HepG2 (cell line): ENCODE measurements around the gene PHF3. TPM values are rescaled to one million over a fixed set of nuclear protein-coding genes. Genes with fewer than 3 reads are reported as not detected.

Source experiments
- FOXA1 ChIP-seq, 2 experiments: fragments of 450-650 bp in 1 of 2; sonication (generic) in 1 of 2; formaldehyde crosslinking in 1 of 2; IDR thresholded peaks; 2 replicates each; pipeline versions ENCODE4 v1.4.0 to v1.6.1; 2016 to 2020; ENCODE audit warnings: missing genetic modification reagents in 1 of 2
- KDM2A ChIP-seq: sonication (generic); formaldehyde crosslinking; IDR thresholded peaks from 2 replicates; pipeline ENCODE4 v1.4.0; 2020; ENCODE audit warnings: low read depth, missing genetic modification reagents, borderline replicate concordance
- TBP ChIP-seq: sonication (generic); formaldehyde crosslinking; IDR thresholded peaks from 2 replicates; pipeline ENCODE4 v1.5.0; 2020; ENCODE audit warnings: missing genetic modification reagents
- ZNF101 ChIP-seq: sonication (generic); formaldehyde crosslinking; IDR thresholded peaks from 2 replicates; pipeline ENCODE4 v1.4.0; 2020; ENCODE audit warnings: mild to moderate bottlenecking, low read depth, missing genetic modification reagents, borderline replicate concordance
- ZNF383 ChIP-seq: sonication (generic); formaldehyde crosslinking; IDR thresholded peaks from 2 replicates; pipeline ENCODE4 v1.4.0; 2020; ENCODE audit warnings: missing genetic modification reagents, mild to moderate bottlenecking, borderline replicate concordance
- ZNF841 ChIP-seq: sonication (generic); formaldehyde crosslinking; IDR thresholded peaks from 2 replicates; pipeline ENCODE4 v1.8.1; 2023; ENCODE audit warnings: missing genetic modification reagents, borderline replicate concordance
- polyA plus RNA-seq, 8 experiments: library from polyadenylated mRNA; depleted of rRNA in 3 of 8; stranded (reverse) in 7 of 8; unstranded in 1 of 8; fragments of >200 nt; fragmentation: Illumina TruSeq in 4 of 8; extraction: Trizol in 4 of 8; gene quantifications; 2 replicates each; pipeline versions ENCODE4 v1.2.1 to v1.2.3, GENCODE V29; 2011 to 2016; ENCODE audit warnings: low read depth in 4 of 8, missing spikeins in 1 of 8, mixed read lengths in 1 of 8; ENCODE audit not compliant: insufficient read depth in 1 of 8
- total RNA-seq, 5 experiments: library from RNA; depleted of rRNA; stranded (reverse); fragments of >200 nt; fragmentation: Illumina TruSeq; extraction: Trizol; gene quantifications; 2 replicates each; pipeline ENCODE4 v1.2.3, GENCODE V29; 2016; ENCODE audit warnings: low read depth in 1 of 5
- TF ChIP-seq, protein P1 (sequence below): sonication (generic); formaldehyde crosslinking; IDR thresholded peaks from 2 replicates; pipeline ENCODE4 v1.4.0; 2020; ENCODE audit warnings: mild to moderate bottlenecking, missing genetic modification reagents
- TF ChIP-seq, protein P2 (sequence below): sonication (generic); formaldehyde crosslinking; IDR thresholded peaks from 2 replicates; pipeline ENCODE4 v1.4.0; 2020; ENCODE audit warnings: mild to moderate bottlenecking, missing genetic modification reagents
- TF ChIP-seq, protein P3 (sequence below): sonication (generic); formaldehyde crosslinking; IDR thresholded peaks from 2 replicates; pipeline ENCODE4 v1.4.0; 2020; ENCODE audit warnings: mild to moderate bottlenecking, missing genetic modification reagents
- TF ChIP-seq, protein P4 (sequence below), 2 experiments: sonication (generic) in 1 of 2; formaldehyde crosslinking in 1 of 2; IDR thresholded peaks; 2 replicates each; pipeline versions ENCODE4 v1.6.1 to v1.9.0; 2014 to 2022; ENCODE audit warnings: antibody characterized with exemption in 1 of 2, borderline replicate concordance in 1 of 2, inconsistent platforms in 1 of 2, low read depth in 1 of 2, missing genetic modification reagents in 1 of 2
- TF ChIP-seq, protein P5 (sequence below): sonication (generic); formaldehyde crosslinking; IDR thresholded peaks from 2 replicates; pipeline ENCODE4 v1.8.0; 2022; ENCODE audit warnings: mild to moderate bottlenecking, missing genetic modification reagents, borderline replicate concordance
- TF ChIP-seq, protein P6 (sequence below): sonication (generic); formaldehyde crosslinking; IDR thresholded peaks from 2 replicates; pipeline ENCODE4 v1.5.1; 2020; ENCODE audit warnings: mild to moderate bottlenecking, missing genetic modification reagents

Gene PHF3
- total and polyA plus RNA-seq, 2 of the 13 experiments (the other 11 are each of a cell fraction or from before 2014, with no cell fraction given) = 19.8 to 70.4 TPM

DNA sequence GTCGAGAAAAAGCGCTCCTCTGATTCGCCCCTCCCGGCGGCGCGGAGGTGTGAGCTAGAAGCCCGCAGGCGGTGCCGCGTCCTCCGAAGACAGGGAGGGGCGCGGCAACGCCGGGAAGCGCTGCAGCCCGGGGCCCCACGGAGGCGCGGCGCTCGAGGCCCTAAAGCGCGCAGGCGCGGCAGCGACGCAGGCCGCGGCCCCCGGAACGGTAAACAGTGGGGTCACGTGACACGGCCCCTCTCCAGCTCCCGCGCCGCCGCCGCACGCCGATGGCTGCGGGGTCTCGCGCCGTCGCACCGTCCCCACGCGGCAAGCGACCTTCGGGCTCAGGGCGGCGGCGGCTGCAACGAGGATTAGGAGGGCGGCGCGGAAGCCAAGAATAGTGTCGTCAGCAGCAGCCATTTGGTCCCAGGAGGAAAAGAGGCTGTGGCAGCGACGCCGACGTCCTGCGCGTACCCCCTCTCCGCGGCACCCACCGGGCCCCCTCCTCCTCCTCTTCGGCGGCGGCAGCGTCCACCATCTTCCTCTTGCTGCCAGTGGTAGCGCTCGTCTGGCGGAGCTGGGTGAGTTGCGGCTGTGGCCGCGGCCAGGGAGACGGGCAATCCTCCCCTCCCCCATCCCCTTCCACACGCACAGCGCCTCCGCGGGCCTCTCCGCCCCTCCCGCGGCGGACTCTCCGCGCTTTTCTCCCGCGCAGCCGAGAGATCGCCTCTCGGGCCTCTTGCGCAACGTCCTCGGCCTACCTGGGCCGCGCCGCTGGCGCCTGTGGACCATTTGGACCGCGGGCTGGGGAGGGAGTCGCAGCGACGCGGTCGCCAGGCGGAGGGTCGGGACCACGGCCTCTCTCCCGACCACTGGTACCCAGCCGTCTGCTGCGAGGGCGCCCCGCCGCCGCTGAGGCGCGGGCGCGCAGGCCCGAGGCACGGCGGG is at the start of gene PHF3 (continued):
- TF ChIP-seq, protein P1, sequence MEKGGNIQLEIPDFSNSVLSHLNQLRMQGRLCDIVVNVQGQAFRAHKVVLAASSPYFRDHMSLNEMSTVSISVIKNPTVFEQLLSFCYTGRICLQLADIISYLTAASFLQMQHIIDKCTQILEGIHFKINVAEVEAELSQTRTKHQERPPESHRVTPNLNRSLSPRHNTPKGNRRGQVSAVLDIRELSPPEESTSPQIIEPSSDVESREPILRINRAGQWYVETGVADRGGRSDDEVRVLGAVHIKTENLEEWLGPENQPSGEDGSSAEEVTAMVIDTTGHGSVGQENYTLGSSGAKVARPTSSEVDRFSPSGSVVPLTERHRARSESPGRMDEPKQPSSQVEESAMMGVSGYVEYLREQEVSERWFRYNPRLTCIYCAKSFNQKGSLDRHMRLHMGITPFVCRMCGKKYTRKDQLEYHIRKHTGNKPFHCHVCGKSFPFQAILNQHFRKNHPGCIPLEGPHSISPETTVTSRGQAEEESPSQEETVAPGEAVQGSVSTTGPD (CRISPR knock-in tag) = no peak; the same call in 1 of the 2 replicates
- peak; percentile 97 for TF ChIP-seq KDM2A (CRISPR knock-in tag)
- TF ChIP-seq FOXA1 (IDR thresholded peaks at IDR 0.05) = no peak
- TF ChIP-seq FOXA1 (CRISPR knock-in tag; IDR thresholded peaks at IDR 0.05) = peak; percentile 99
- TF ChIP-seq, protein P2, sequence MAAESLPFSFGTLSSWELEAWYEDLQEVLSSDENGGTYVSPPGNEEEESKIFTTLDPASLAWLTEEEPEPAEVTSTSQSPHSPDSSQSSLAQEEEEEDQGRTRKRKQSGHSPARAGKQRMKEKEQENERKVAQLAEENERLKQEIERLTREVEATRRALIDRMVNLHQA (CRISPR knock-in tag) = no peak
- peak; percentile 79; the same call in 1 of the 2 replicates for TF ChIP-seq ZNF383 (CRISPR knock-in tag)
- TF ChIP-seq ZNF841 (CRISPR knock-in tag) = peak; percentile 93
- TF ChIP-seq, protein P3, sequence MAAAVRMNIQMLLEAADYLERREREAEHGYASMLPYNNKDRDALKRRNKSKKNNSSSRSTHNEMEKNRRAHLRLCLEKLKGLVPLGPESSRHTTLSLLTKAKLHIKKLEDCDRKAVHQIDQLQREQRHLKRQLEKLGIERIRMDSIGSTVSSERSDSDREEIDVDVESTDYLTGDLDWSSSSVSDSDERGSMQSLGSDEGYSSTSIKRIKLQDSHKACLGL (CRISPR knock-in tag) = peak; percentile 97
- TF ChIP-seq, protein P4, sequence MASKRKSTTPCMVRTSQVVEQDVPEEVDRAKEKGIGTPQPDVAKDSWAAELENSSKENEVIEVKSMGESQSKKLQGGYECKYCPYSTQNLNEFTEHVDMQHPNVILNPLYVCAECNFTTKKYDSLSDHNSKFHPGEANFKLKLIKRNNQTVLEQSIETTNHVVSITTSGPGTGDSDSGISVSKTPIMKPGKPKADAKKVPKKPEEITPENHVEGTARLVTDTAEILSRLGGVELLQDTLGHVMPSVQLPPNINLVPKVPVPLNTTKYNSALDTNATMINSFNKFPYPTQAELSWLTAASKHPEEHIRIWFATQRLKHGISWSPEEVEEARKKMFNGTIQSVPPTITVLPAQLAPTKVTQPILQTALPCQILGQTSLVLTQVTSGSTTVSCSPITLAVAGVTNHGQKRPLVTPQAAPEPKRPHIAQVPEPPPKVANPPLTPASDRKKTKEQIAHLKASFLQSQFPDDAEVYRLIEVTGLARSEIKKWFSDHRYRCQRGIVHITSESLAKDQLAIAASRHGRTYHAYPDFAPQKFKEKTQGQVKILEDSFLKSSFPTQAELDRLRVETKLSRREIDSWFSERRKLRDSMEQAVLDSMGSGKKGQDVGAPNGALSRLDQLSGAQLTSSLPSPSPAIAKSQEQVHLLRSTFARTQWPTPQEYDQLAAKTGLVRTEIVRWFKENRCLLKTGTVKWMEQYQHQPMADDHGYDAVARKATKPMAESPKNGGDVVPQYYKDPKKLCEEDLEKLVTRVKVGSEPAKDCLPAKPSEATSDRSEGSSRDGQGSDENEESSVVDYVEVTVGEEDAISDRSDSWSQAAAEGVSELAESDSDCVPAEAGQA (IDR thresholded peaks at IDR 0.05; ENCODE audit: low read depth) = peak; percentile 78
- TF ChIP-seq, protein P4 (CRISPR knock-in tag; IDR thresholded peaks at IDR 0.05; ENCODE audit: borderline replicate concordance) = peak; percentile 70; the same call in 1 of the 2 replicates
- TF ChIP-seq, protein P5, sequence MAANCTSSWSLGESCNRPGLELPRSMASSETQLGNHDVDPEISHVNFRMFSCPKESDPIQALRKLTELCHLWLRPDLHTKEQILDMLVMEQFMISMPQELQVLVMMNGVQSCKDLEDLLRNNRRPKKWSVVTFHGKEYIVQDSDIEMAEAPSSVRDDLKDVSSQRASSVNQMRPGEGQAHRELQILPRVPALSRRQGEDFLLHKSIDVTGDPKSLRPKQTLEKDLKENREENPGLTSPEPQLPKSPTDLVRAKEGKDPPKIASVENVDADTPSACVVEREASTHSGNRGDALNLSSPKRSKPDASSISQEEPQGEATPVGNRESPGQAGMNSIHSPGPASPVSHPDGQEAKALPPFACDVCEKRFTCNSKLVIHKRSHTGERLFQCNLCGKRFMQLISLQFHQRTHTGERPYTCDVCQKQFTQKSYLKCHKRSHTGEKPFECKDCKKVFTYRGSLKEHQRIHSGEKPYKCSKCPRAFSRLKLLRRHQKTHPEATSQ (CRISPR knock-in tag) = peak; percentile 78
- TF ChIP-seq, protein P6, sequence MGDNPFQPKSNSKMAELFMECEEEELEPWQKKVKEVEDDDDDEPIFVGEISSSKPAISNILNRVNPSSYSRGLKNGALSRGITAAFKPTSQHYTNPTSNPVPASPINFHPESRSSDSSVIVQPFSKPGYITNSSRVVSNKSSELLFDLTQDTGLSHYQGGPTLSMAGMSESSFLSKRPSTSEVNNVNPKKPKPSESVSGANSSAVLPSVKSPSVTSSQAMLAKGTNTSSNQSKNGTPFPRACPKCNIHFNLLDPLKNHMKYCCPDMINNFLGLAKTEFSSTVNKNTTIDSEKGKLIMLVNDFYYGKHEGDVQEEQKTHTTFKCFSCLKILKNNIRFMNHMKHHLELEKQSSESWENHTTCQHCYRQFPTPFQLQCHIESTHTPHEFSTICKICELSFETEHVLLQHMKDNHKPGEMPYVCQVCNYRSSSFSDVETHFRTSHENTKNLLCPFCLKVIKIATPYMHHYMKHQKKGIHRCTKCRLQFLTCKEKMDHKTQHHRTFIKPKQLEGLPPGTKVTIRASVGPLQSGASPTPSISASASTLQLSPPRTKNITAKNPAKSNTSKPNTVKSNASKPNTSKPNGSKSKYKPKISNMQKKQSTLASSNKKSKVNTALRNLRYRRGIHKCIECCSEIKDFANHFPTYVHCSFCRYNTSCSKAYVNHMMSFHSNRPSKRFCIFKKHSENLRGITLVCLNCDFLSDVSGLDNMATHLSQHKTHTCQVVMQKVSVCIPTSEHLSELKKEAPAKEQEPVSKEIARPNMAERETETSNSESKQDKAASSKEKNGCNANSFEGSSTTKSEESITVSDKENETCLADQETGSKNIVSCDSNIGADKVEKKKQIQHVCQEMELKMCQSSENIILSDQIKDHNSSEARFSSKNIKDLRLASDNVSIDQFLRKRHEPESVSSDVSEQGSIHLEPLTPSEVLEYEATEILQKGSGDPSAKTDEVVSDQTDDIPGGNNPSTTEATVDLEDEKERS (CRISPR knock-in tag) = peak; percentile 94
- TF ChIP-seq ZNF101 (CRISPR knock-in tag) = peak; percentile 65
- 0 out of 2 replicates have a peak, but pooled peaks have one; percentile 71 for TF ChIP-seq TBP (CRISPR knock-in tag)
